ENCODE results near the gene RAB20.

DNA sequence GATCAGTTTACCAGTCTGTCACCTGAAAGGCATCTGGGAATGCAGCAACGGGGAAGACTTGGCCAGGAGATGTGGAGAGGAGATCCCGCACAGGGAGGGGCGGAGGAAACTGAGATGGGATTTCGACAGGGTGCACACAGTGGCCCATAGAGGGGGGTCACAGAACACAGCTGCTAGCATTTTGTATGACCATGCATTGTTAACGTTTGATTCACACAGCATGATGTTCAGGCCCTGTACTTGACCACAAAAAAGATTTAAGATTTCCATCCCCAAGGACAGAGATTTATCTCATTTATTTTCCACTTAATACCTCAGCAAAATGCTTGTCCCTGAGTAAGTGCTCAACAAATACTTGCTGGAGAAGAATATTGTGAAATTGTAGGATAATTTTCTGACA lies 63.2 kb downstream of the RAB20 start:
- TF ChIP-seq, protein P1, sequence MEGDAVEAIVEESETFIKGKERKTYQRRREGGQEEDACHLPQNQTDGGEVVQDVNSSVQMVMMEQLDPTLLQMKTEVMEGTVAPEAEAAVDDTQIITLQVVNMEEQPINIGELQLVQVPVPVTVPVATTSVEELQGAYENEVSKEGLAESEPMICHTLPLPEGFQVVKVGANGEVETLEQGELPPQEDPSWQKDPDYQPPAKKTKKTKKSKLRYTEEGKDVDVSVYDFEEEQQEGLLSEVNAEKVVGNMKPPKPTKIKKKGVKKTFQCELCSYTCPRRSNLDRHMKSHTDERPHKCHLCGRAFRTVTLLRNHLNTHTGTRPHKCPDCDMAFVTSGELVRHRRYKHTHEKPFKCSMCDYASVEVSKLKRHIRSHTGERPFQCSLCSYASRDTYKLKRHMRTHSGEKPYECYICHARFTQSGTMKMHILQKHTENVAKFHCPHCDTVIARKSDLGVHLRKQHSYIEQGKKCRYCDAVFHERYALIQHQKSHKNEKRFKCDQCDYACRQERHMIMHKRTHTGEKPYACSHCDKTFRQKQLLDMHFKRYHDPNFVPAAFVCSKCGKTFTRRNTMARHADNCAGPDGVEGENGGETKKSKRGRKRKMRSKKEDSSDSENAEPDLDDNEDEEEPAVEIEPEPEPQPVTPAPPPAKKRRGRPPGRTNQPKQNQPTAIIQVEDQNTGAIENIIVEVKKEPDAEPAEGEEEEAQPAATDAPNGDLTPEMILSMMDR (IDR thresholded peaks at IDR 0.05): no peak
- TF ChIP-seq EZH2 (IDR thresholded peaks at IDR 0.05; ENCODE audit: borderline replicate concordance, insufficient read depth, low read depth, low read length, poor library complexity, severe bottlenecking): no peak
